DND-41 (cell line): ENCODE data around the gene DCAF10.

Experiments
- ATAC-seq: fragments of 200-7000 bp; cut with Tn5 transposase; 3 replicates; pipeline ENCODE4 v1.9.1; 2021; ENCODE audit warnings: low read depth; ENCODE audit not compliant: insufficient read depth
- DNase-seq: peaks from one replicate; pipeline ENCODE4 v3.0.0-alpha.2; 2020
- H2AFZ ChIP-seq: 2 replicates; pipeline ENCODE4 v1.6.0; 2012; ENCODE audit warnings: low read depth, low read length
- H3K27ac ChIP-seq: 2 replicates; pipeline ENCODE4 v1.5.1; 2012; ENCODE audit warnings: low read length, inconsistent platforms
- H3K27me3 ChIP-seq: fragments of 200-600 bp; sonication (generic); 2 replicates; pipeline ENCODE4 v1.6.0; 2012; ENCODE audit warnings: low read length, mild to moderate bottlenecking, inconsistent platforms; ENCODE audit not compliant: insufficient read depth, poor library complexity
- H3K36me3 ChIP-seq: 2 replicates; pipeline ENCODE4 v1.5.1; 2012; ENCODE audit warnings: low read length, inconsistent platforms; ENCODE audit not compliant: insufficient read depth
- H3K4me1 ChIP-seq: 2 replicates; pipeline ENCODE4 v1.5.1; 2012; ENCODE audit warnings: mild to moderate bottlenecking, low read length; ENCODE audit not compliant: insufficient read depth
- H3K4me2 ChIP-seq: 2 replicates; pipeline ENCODE4 v1.6.0; 2012; ENCODE audit warnings: mild to moderate bottlenecking, moderate library complexity, low read length, inconsistent platforms; ENCODE audit not compliant: insufficient read depth
- H3K4me3 ChIP-seq, 2 experiments: fragments of 200-600 bp in 1 of 2; shearing (Covaris generic) in 1 of 2; 2 replicates each; pipeline ENCODE4 v1.5.1; 2012 to 2016; ENCODE audit warnings: inconsistent platforms in 2 of 2, low read length in 2 of 2, mild to moderate bottlenecking in 2 of 2, low read depth in 1 of 2, moderate library complexity in 1 of 2
- H3K79me2 ChIP-seq: 2 replicates; pipeline ENCODE4 v1.6.0; 2012; ENCODE audit warnings: low read length, inconsistent platforms; ENCODE audit not compliant: insufficient read depth
- H3K9ac ChIP-seq: 2 replicates; pipeline ENCODE4 v1.6.0; 2012; ENCODE audit warnings: low read depth, mild to moderate bottlenecking, inconsistent platforms, low read length, moderate library complexity
- H3K9me3 ChIP-seq: 2 replicates; pipeline ENCODE4 v1.5.1; 2012; ENCODE audit warnings: low read length, moderate library complexity, mild to moderate bottlenecking, inconsistent platforms; ENCODE audit not compliant: insufficient read depth, severe bottlenecking
- H4K20me1 ChIP-seq: 2 replicates; pipeline ENCODE4 v1.6.0; 2012; ENCODE audit warnings: low read length; ENCODE audit not compliant: insufficient read depth
- EZH2 ChIP-seq: IDR thresholded peaks from 3 replicates; pipeline ENCODE4 v1.6.1; 2012; ENCODE audit warnings: borderline replicate concordance, low read depth, mild to moderate bottlenecking, moderate library complexity, low read length, inconsistent platforms; ENCODE audit not compliant: severe bottlenecking
- TF ChIP-seq, protein P1 (sequence below): IDR thresholded peaks from 2 replicates; pipeline ENCODE4 v1.5.1; 2012; ENCODE audit warnings: borderline replicate concordance, low read length, moderate library complexity, mild to moderate bottlenecking; ENCODE audit not compliant: poor library complexity, severe bottlenecking; ENCODE audit errors: extremely low read depth

DCAF10 gene

DNA sequence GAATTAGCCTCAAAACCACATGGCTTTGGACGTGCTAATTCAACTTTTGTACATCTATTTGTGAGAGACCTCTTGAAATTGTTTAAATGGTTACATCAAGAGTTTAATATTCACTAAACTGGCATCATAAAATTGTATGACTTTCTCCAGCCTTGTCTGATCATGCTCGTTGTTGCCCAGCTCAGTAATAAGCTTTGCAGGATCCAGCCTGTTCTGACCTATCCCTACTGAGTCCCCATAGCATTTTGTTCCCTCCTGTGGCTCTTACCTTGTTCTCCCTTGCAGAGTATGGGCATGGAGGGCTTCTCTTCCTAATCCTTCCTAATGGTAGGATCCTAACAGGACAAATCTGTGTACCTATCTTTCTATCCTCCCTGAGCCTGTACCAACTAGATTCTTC lies 22.1 kb upstream of the DCAF10 start:
- Histone ChIP-seq H3K4me1 (peaks cover 17% of the 10 kb centered on the region), H4K20me1 (peaks cover 5% of the 10 kb centered on the region; the same call in 1 of the 2 replicates), H3K79me2 (peaks cover 23% of the 10 kb centered on the region), H3K9me3 (no peaks in the 10 kb centered on the region), H2AFZ (no peak overlapping the region), H3K4me2 (no peak overlapping the region), H3K27me3 (no peaks in the 10 kb centered on the region), H3K27ac (no peak overlapping the region), H3K9ac (no peak overlapping the region), H3K36me3 (peaks cover 90% of the 10 kb centered on the region), H3K4me3 (no peak overlapping the region)
- no peak for ATAC-seq
- no peak for TF ChIP-seq EZH2
- TF ChIP-seq, protein P1, sequence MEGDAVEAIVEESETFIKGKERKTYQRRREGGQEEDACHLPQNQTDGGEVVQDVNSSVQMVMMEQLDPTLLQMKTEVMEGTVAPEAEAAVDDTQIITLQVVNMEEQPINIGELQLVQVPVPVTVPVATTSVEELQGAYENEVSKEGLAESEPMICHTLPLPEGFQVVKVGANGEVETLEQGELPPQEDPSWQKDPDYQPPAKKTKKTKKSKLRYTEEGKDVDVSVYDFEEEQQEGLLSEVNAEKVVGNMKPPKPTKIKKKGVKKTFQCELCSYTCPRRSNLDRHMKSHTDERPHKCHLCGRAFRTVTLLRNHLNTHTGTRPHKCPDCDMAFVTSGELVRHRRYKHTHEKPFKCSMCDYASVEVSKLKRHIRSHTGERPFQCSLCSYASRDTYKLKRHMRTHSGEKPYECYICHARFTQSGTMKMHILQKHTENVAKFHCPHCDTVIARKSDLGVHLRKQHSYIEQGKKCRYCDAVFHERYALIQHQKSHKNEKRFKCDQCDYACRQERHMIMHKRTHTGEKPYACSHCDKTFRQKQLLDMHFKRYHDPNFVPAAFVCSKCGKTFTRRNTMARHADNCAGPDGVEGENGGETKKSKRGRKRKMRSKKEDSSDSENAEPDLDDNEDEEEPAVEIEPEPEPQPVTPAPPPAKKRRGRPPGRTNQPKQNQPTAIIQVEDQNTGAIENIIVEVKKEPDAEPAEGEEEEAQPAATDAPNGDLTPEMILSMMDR, result no peak
- no peak for DNase-seq

- no peaks in the 10 kb centered on the region for H3K9me3 ChIP-seq
- H3K4me2 ChIP-seq, result peak overlapping the region; percentile 84
- peaks cover 3% of the 10 kb centered on the region; the same call in 1 of the 2 replicates for H4K20me1 ChIP-seq
- H3K4me3 ChIP-seq, result peak overlapping the region; percentile 50 to 72
- ATAC-seq (peak; percentile 4; the same call in 1 of the 3 replicates), DNase-seq (no peak)
- no peaks in the 10 kb centered on the region for H3K27me3 ChIP-seq
- TF ChIP-seq, protein P1, result no peak
- TF ChIP-seq EZH2, result no peak
- peaks cover 34% of the 10 kb centered on the region for H3K4me1 ChIP-seq
- peaks cover 49% of the 10 kb centered on the region for H3K79me2 ChIP-seq
- H2AFZ ChIP-seq, result peak overlapping the region; percentile 99
- peak overlapping the region; percentile 90 for H3K27ac ChIP-seq
- peak overlapping the region; percentile 85 for H3K9ac ChIP-seq
- H3K36me3 ChIP-seq, result peaks cover 52% of the 10 kb centered on the region
Observed at GRCh38 chr9:37784291-37784615, 16.3 kb upstream of the DCAF10 start.

GRCh38 chr9:37784616-37785483 lies 15.7 kb upstream of the DCAF10 start, which contains the start of gene EXOSC3:
EXOSC3 (minus strand) TSS chr9:37785064; CDS start chr9:37785044, 20 bp downstream.
- Histone ChIP-seq H3K27me3 (no peaks in the 10 kb centered on the region), H3K36me3 (peaks cover 46% of the 10 kb centered on the region), H3K79me2 (peaks cover 49% of the 10 kb centered on the region), H3K4me2 (peak within 1 kb of the TSS; percentile 84), H3K9me3 (no peaks in the 10 kb centered on the region), H3K4me1 (peaks cover 34% of the 10 kb centered on the region), H4K20me1 (peaks cover 3% of the 10 kb centered on the region; the same call in 1 of the 2 replicates), H2AFZ (peak within 1 kb of the TSS; percentile 99), H3K9ac (peak within 1 kb of the TSS; percentile 85), H3K4me3 (peak within 1 kb of the TSS; percentile 50 to 72), H3K27ac (peak within 1 kb of the TSS; percentile 90)
- TF ChIP-seq, protein P1, result no peak
- no peak for TF ChIP-seq EZH2
- DNase-seq, result peak; percentile 84
- ATAC-seq, result peak; percentile 92
